Suprapubic skin (tissue), 3 donors: ENCODE measurements around the gene MCUR1.

Experiments used
- CTCF ChIP-seq, 2 donors: fragments of 200-600 bp in 1 of 2; fragments of 450-650 bp in 1 of 2; sonication (generic) in 1 of 2; IDR thresholded peaks; one replicate each; pipeline ENCODE4 v1.5.1; 2016 to 2019; ENCODE audit warnings: antibody characterized with exemption in 2 of 2, mild to moderate bottlenecking in 1 of 2, moderate library complexity in 1 of 2
- POLR2A ChIP-seq, 2 donors: fragments of 450-650 bp; IDR thresholded peaks; one replicate each; pipeline ENCODE4 v1.6.1; 2017; ENCODE audit warnings: antibody characterized with exemption in 2 of 2, mild to moderate bottlenecking in 2 of 2, moderate library complexity in 2 of 2

- TF ChIP-seq POLR2A (IDR thresholded peaks at IDR 0.05), result no peak
- no peak for TF ChIP-seq CTCF (IDR thresholded peaks at IDR 0.05)
Observed at GRCh38 chr6:13838616-13839015, 24.3 kb upstream of the MCUR1 start.
